ENCODE data around the gene NR1H3. TPM values are rescaled to one million over a fixed set of nuclear protein-coding genes. Genes with fewer than 3 reads are reported as not detected.
A peak's percentile ranks its signal among the peaks of the same experiment; 100 is the strongest.

NR1H3 gene
- total RNA-seq, 1 experiment from 2014 or later, result 26.3 TPM

DNA sequence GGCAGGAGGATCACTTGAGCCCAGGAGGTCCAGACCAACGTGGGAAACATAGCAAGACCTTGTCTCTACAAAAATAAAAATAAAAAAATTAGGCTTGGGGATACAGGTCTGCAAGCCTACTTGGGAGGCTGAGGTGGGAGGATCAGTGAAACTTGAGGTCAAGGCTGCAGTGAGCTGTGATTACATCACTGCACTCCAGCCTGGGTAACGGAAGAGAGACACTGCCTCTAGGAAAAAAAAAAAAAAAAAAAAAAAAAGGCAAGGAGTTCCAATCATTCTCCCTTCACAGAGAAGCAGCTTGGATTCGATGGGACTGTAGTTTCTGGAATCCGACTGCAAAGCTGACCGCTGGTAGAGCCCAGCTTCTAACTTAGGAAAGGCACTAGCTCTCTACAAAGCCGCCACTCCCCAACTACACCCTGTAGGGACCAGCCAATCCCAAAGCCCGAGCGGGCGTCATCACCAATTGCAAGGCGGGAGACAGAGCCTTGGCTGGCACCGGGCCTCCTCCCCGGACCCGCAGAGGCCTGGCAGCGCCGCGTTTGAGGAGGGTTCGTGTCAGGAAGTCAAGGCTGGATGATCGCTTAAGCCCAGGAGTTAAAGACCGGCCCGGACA, 43.7 kb upstream of the NR1H3 start:
- Histone ChIP-seq H2BK15ac (ENCODE audit: low read depth, low read length) (no peak overlapping the region), H2AFZ (ENCODE audit: low read length) (no peak overlapping the region), H2BK12ac (ENCODE audit: insufficient read length, low read depth, low read length) (peak overlapping the region; percentile 75), H3K18ac (ENCODE audit: insufficient read length, low read depth, low read length) (peak overlapping the region; percentile 84), H3K27me3 (ENCODE audit: insufficient read depth, low read length) (no peaks in the 10 kb centered on the region), H2BK5ac (ENCODE audit: insufficient read length, low read length) (no peak overlapping the region), H3K9ac (ENCODE audit: extremely low read depth, insufficient read length, low read length) (peak overlapping the region; percentile 55), H3K4me1 (ENCODE audit: insufficient read depth, low read length) (no peaks in the 10 kb centered on the region; the same call in 1 of the 2 replicates), H4K5ac (ENCODE audit: insufficient read length, low read depth, low read length) (no peak overlapping the region), H3K79me1 (ENCODE audit: insufficient read depth, low read depth, low read length, poor library complexity, severe bottlenecking) (no peaks in the 10 kb centered on the region), H4K8ac (replicated peaks; ENCODE audit: insufficient read length, low read depth, low read length) (no peak overlapping the region), H3K14ac (ENCODE audit: insufficient read depth, low read length) (peak overlapping the region; percentile 91), H3K23ac (ENCODE audit: insufficient read length, low read depth, low read length) (no peak overlapping the region), H3K56ac (ENCODE audit: insufficient read length, low read depth, low read length) (no peak overlapping the region), H3K4ac (ENCODE audit: low read depth, low read length) (no peak overlapping the region; the same call in 1 of the 2 replicates), H2BK120ac (ENCODE audit: low read depth, low read length, poor library complexity, severe bottlenecking) (no peak overlapping the region), H3K23me2 (ENCODE audit: insufficient read length, low read depth, low read length, poor library complexity, severe bottlenecking) (peaks cover 20% of the 10 kb centered on the region), H3T11ph (ENCODE audit: low read length) (no peak overlapping the region), H2AK5ac (ENCODE audit: insufficient read length, low read length) (no peak overlapping the region), H4K91ac (ENCODE audit: insufficient read length, low read depth, low read length) (no peak overlapping the region), H3K27ac (ENCODE audit: insufficient read length, low read depth, low read length) (no peak overlapping the region), H3K9me3 (ENCODE audit: control insufficient read depth, low read depth, low read length) (no peaks in the 10 kb centered on the region), H3K79me2 (ENCODE audit: insufficient read depth, low read length) (peaks cover 2% of the 10 kb centered on the region; the same call in 1 of the 2 replicates), H2BK20ac (ENCODE audit: low read depth, low read length, poor library complexity, severe bottlenecking) (no peak overlapping the region), H3K4me2 (ENCODE audit: insufficient read depth, insufficient read length, low read length) (peak overlapping the region; percentile 90), H4K20me1 (ENCODE audit: control insufficient read depth, insufficient read depth, insufficient read length) (no peaks in the 10 kb centered on the region)
- peaks cover 0 to 17% (median 10%) of the 10 kb centered on the region in 3 experiments; a peak in 5 of 7 replicates for H3K36me3 Mint-ChIP-seq (ENCODE audit: insufficient read depth in 1 of 3, low read depth in 3 of 3)
- peak; percentile 94 for DNase-seq
- WGBS (ENCODE audit: extremely low coverage, insufficient read length, low lambda C conversion rate), result no CpG with 5 or more reads among the region's 20 CpGs
- no peaks in the 10 kb centered on the region for H3K9me3 Mint-ChIP-seq
- no peaks in the 10 kb centered on the region for H3K27me3 Mint-ChIP-seq (ENCODE audit: low read depth)
- peaks cover 28 to 29% of the 10 kb centered on the region in 2 experiments for H3K4me1 Mint-ChIP-seq
- TF ChIP-seq, protein P1, sequence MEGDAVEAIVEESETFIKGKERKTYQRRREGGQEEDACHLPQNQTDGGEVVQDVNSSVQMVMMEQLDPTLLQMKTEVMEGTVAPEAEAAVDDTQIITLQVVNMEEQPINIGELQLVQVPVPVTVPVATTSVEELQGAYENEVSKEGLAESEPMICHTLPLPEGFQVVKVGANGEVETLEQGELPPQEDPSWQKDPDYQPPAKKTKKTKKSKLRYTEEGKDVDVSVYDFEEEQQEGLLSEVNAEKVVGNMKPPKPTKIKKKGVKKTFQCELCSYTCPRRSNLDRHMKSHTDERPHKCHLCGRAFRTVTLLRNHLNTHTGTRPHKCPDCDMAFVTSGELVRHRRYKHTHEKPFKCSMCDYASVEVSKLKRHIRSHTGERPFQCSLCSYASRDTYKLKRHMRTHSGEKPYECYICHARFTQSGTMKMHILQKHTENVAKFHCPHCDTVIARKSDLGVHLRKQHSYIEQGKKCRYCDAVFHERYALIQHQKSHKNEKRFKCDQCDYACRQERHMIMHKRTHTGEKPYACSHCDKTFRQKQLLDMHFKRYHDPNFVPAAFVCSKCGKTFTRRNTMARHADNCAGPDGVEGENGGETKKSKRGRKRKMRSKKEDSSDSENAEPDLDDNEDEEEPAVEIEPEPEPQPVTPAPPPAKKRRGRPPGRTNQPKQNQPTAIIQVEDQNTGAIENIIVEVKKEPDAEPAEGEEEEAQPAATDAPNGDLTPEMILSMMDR (conservative IDR thresholded peaks at IDR 0.05), result no peak
- H3K27ac Mint-ChIP-seq, result peak overlapping the region; percentile 75 to 96 (median 81); a peak in 5 of 7 replicates
- peak overlapping the region; percentile 67 to 85 for H3K4me3 Mint-ChIP-seq

All from H9 (cell line).